Upper lobe of left lung (tissue), 4 donors: ENCODE results near the gene GFRA1.

Experiments used
- CTCF ChIP-seq, 6 experiments: fragments of 450-650 bp in 4 of 6; fragments of 200-600 bp in 2 of 6; sonication (generic) in 2 of 6; IDR thresholded peaks; one replicate each; pipeline ENCODE4 v1.5.1; 2016 to 2019; ENCODE audit warnings: antibody characterized with exemption in 6 of 6
- POLR2A ChIP-seq, 4 donors: fragments of 450-650 bp; IDR thresholded peaks; one replicate each; pipeline ENCODE4 v1.5.1; 2016 to 2017; ENCODE audit warnings: antibody characterized with exemption in 4 of 4, mild to moderate bottlenecking in 2 of 4
- POLR2AphosphoS5 ChIP-seq, 2 donors: sonication (generic); formaldehyde crosslinking; IDR thresholded peaks; one replicate each; pipeline ENCODE4 v1.5.1; 2017; ENCODE audit warnings: antibody characterized with exemption in 2 of 2

- TF ChIP-seq CTCF (IDR thresholded peaks at IDR 0.05) (no peak), POLR2AphosphoS5 (IDR thresholded peaks at IDR 0.05) (no peak), POLR2A (IDR thresholded peaks at IDR 0.05) (no peak)
These were observed 31.9 kb downstream of the GFRA1 start for GRCh38 chr10:116241085-116241484.
